ENCODE data around the gene LSM14A. TPM values are rescaled to one million over a fixed set of nuclear protein-coding genes. Genes with fewer than 3 reads are reported as not detected.

LSM14A gene
- polyA plus RNA-seq, 3 donors: 73.2 to 91.8 (median 82.7) TPM

DNA sequence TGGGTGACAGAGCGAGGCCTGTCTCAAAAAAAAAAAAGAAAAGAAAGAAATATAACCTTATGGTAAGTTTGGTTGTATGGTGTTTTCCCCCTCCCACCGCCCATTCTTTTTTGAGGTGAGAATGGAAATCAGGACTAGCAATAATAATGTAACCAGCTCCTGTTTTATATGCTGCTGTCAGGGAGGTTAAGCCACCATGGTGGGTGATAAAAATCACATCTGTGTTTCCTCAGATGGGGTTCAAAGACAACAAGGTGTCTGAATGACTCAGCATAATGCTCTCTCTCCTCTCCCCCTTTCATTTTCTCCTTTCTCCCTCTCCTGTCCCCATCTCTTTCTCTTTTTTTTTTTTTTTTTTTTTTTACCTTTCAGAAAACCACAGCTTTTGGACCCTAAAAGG, 53.7 kb downstream of the LSM14A start:
- Histone ChIP-seq H3K27me3 (ENCODE audit: control insufficient read depth in 2 of 2, insufficient read depth in 2 of 2, low read length in 2 of 2) (no peaks in the 10 kb centered on the region), H3K79me2 (ENCODE audit: insufficient read depth, low read length) (peaks cover 5% of the 10 kb centered on the region), H3K9ac (ENCODE audit: insufficient read depth, low read length, poor library complexity, severe bottlenecking) (no peak overlapping the region), H3K4me2 (replicated peaks; ENCODE audit: extremely low read depth, low read length, poor library complexity, severe bottlenecking) (no peak overlapping the region), H3K9me3 (replicated peaks in 1 of 2; ENCODE audit: control insufficient read depth in 1 of 2, insufficient read depth in 1 of 2, low read length in 2 of 2) (no peaks in the 10 kb centered on the region), H2AFZ (ENCODE audit: insufficient read depth, low read depth, low read length, poor library complexity, severe bottlenecking) (no peak overlapping the region), H4K20me1 (ENCODE audit: insufficient read depth, low read length) (peaks cover 52% of the 10 kb centered on the region), H3K27ac (ENCODE audit: low read depth in 1 of 2, low read length in 2 of 2) (peak overlapping the region in 1 of 2 donors; percentile 32), H3K36me3 (replicated peaks in 1 of 2; ENCODE audit: control insufficient read depth in 1 of 2, insufficient read depth in 2 of 2, low read length in 2 of 2) (peaks cover 84 to 99% of the 10 kb centered on the region in 2 donors), H3K4me3 (replicated peaks in 1 of 3; ENCODE audit: low read depth in 2 of 3, low read length in 3 of 3) (no peak overlapping the region), H3K4me1 (ENCODE audit: control insufficient read depth in 1 of 2, insufficient read depth in 2 of 2, low read length in 2 of 2) (no peaks in the 10 kb centered on the region)
- Mint-ChIP-seq H3K36me3 (peaks cover 84 to 96% of the 10 kb centered on the region in 2 donors), H3K27ac (peak overlapping the region in 1 of 7 donors; percentile 31), H3K4me3 (no peak overlapping the region), H3K27me3 (ENCODE audit: low read depth in 3 of 3) (no peaks in the 10 kb centered on the region), H3K9me3 (peaks cover 0 to 2% (median 0%) of the 10 kb centered on the region in 7 donors), H3K4me1 (peaks cover 5% of the 10 kb centered on the region)
- no CpG with 5 or more reads among the region's 2 CpGs for WGBS (ENCODE audit: insufficient coverage)
- TF ChIP-seq, protein P1, sequence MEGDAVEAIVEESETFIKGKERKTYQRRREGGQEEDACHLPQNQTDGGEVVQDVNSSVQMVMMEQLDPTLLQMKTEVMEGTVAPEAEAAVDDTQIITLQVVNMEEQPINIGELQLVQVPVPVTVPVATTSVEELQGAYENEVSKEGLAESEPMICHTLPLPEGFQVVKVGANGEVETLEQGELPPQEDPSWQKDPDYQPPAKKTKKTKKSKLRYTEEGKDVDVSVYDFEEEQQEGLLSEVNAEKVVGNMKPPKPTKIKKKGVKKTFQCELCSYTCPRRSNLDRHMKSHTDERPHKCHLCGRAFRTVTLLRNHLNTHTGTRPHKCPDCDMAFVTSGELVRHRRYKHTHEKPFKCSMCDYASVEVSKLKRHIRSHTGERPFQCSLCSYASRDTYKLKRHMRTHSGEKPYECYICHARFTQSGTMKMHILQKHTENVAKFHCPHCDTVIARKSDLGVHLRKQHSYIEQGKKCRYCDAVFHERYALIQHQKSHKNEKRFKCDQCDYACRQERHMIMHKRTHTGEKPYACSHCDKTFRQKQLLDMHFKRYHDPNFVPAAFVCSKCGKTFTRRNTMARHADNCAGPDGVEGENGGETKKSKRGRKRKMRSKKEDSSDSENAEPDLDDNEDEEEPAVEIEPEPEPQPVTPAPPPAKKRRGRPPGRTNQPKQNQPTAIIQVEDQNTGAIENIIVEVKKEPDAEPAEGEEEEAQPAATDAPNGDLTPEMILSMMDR (IDR thresholded peaks at IDR 0.05): no peak
- no peak for DNase-seq
- intact Hi-C loops (cut with micrococcal nuclease): no loop called here

DNA sequence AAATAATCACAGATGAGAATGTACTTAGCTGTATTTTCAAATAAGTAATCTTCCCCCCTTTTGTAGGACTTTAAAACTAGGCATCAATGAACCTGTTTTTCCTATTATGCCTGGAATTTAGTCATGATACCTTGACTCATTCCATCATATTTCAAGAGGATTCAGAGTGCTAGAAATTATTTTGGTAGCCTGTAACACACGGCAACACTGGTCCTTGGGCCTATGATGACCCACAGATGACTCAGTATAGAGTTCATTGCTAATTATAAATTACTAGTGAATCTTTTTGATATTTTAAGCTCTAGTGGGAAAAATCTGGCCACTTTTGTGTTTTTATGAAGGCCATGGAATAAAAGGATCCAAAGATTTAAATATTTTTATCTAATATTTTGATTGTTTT, 56.0 kb downstream of the LSM14A start:
- H2AFZ ChIP-seq (ENCODE audit: insufficient read depth, low read depth, low read length, poor library complexity, severe bottlenecking): no peak overlapping the region
- TF ChIP-seq, protein P1 (IDR thresholded peaks at IDR 0.05): no peak
- H3K4me1 ChIP-seq (ENCODE audit: control insufficient read depth in 1 of 2, insufficient read depth in 2 of 2, low read length in 2 of 2): no peaks in the 10 kb centered on the region
- no peak overlapping the region for H3K4me2 ChIP-seq (replicated peaks; ENCODE audit: extremely low read depth, low read length, poor library complexity, severe bottlenecking)
- no peaks in the 10 kb centered on the region for H3K27me3 ChIP-seq (ENCODE audit: control insufficient read depth in 2 of 2, insufficient read depth in 2 of 2, low read length in 2 of 2)
- no peaks in the 10 kb centered on the region for H3K9me3 Mint-ChIP-seq
- H3K36me3 Mint-ChIP-seq: peaks cover 63 to 79% of the 10 kb centered on the region in 2 donors
- peaks cover 61 to 79% of the 10 kb centered on the region in 2 donors for H3K36me3 ChIP-seq (replicated peaks in 1 of 2; ENCODE audit: control insufficient read depth in 1 of 2, insufficient read depth in 2 of 2, low read length in 2 of 2)
- intact Hi-C loops (cut with micrococcal nuclease): no loop called here
- no peak overlapping the region for H3K27ac Mint-ChIP-seq
- H3K4me1 Mint-ChIP-seq: peaks cover 10% of the 10 kb centered on the region
- DNase-seq: no peak
- no peaks in the 10 kb centered on the region for H3K9me3 ChIP-seq (replicated peaks in 1 of 2; ENCODE audit: control insufficient read depth in 1 of 2, insufficient read depth in 1 of 2, low read length in 2 of 2)
- H3K4me3 ChIP-seq (replicated peaks in 1 of 3; ENCODE audit: low read depth in 2 of 3, low read length in 3 of 3): no peak overlapping the region
- H3K79me2 ChIP-seq (ENCODE audit: insufficient read depth, low read length): no peaks in the 10 kb centered on the region
- H3K27ac ChIP-seq (ENCODE audit: low read depth in 1 of 2, low read length in 2 of 2): no peak overlapping the region
- no peak overlapping the region for H3K4me3 Mint-ChIP-seq
- peaks cover 40% of the 10 kb centered on the region for H4K20me1 ChIP-seq (ENCODE audit: insufficient read depth, low read length)
- no CpG with 5 or more reads among the region's 1 CpG for WGBS (ENCODE audit: insufficient coverage)
- no peaks in the 10 kb centered on the region for H3K27me3 Mint-ChIP-seq (ENCODE audit: low read depth in 3 of 3)
- H3K9ac ChIP-seq (ENCODE audit: insufficient read depth, low read length, poor library complexity, severe bottlenecking): no peak overlapping the region

Measured in CD14-positive monocyte (primary cell).